NB4 (cell line): ENCODE data around the gene ELOA.

Experiments used
- DNase-seq: peaks from one replicate; pipeline ENCODE4 v3.0.0; 2010; ENCODE audit warnings: low read depth
- H3K4me3 ChIP-seq: one replicate; pipeline ENCODE4 v1.5.1; 2011; ENCODE audit warnings: mild to moderate bottlenecking, low read depth, low read length, moderate library complexity
- MYC ChIP-seq: IDR thresholded peaks from 2 replicates; pipeline ENCODE4 v1.6.1; 2011; ENCODE audit warnings: low read depth, low read length
- POLR2A ChIP-seq: IDR thresholded peaks from 2 replicates; pipeline ENCODE4 v1.6.1; 2011; ENCODE audit warnings: mild to moderate bottlenecking; ENCODE audit not compliant: insufficient read length; ENCODE audit errors: extremely low read depth
- TF ChIP-seq, protein P1 (sequence below): IDR thresholded peaks from 2 replicates; pipeline ENCODE4 v1.6.1; 2011; ENCODE audit warnings: low read depth, low read length
- TF ChIP-seq, protein P2 (sequence below): IDR thresholded peaks from one replicate; pipeline ENCODE4 v1.5.1; 2012; ENCODE audit warnings: low read depth, low read length

ELOA gene

DNA sequence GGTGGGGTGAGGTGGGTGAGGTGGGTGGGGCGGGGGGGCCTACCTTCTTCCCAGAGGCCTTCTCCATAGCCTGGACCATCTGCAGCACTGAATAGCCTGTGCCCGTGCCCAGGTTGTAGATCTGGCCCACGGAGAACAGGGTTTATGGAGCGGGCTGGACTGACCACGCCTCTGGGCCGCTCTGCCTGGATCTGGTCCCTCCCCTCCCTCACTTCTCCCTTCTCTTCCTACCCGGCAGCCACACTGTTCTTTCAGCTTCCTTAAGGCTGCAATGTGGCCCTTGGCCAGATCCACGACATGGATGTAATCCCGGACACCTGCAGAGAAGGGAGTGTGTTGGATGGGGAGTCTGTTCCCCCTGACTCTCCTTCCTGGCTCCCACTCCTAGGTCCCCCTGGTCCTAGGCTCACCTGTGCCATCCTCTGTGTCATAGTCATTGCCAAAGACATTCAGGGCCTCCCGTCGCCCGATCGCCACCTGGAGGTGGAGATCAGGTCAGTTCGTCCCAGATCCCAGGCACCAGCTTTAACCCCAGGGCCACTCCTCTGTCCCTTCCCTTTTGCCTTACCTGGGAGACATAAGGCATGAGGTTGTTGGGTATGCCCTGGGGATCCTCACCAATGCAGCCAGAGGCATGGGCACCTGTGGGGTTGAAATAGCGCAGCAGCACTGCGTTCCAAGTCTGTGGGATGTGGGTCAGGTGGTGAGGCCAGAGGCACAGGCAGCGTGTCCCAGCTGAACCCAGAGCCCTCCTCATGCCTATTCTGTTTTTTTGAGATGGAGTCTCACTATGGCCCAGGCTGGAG, 53.4 kb downstream of the ELOA start:
- DNase-seq: no peak
- H3K4me3 ChIP-seq: no peak overlapping the region
- TF ChIP-seq, protein P1, sequence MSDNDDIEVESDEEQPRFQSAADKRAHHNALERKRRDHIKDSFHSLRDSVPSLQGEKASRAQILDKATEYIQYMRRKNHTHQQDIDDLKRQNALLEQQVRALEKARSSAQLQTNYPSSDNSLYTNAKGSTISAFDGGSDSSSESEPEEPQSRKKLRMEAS: no peak
- TF ChIP-seq, protein P2, sequence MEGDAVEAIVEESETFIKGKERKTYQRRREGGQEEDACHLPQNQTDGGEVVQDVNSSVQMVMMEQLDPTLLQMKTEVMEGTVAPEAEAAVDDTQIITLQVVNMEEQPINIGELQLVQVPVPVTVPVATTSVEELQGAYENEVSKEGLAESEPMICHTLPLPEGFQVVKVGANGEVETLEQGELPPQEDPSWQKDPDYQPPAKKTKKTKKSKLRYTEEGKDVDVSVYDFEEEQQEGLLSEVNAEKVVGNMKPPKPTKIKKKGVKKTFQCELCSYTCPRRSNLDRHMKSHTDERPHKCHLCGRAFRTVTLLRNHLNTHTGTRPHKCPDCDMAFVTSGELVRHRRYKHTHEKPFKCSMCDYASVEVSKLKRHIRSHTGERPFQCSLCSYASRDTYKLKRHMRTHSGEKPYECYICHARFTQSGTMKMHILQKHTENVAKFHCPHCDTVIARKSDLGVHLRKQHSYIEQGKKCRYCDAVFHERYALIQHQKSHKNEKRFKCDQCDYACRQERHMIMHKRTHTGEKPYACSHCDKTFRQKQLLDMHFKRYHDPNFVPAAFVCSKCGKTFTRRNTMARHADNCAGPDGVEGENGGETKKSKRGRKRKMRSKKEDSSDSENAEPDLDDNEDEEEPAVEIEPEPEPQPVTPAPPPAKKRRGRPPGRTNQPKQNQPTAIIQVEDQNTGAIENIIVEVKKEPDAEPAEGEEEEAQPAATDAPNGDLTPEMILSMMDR: no peak
- TF ChIP-seq MYC: no peak
- TF ChIP-seq POLR2A: no peak

DNA sequence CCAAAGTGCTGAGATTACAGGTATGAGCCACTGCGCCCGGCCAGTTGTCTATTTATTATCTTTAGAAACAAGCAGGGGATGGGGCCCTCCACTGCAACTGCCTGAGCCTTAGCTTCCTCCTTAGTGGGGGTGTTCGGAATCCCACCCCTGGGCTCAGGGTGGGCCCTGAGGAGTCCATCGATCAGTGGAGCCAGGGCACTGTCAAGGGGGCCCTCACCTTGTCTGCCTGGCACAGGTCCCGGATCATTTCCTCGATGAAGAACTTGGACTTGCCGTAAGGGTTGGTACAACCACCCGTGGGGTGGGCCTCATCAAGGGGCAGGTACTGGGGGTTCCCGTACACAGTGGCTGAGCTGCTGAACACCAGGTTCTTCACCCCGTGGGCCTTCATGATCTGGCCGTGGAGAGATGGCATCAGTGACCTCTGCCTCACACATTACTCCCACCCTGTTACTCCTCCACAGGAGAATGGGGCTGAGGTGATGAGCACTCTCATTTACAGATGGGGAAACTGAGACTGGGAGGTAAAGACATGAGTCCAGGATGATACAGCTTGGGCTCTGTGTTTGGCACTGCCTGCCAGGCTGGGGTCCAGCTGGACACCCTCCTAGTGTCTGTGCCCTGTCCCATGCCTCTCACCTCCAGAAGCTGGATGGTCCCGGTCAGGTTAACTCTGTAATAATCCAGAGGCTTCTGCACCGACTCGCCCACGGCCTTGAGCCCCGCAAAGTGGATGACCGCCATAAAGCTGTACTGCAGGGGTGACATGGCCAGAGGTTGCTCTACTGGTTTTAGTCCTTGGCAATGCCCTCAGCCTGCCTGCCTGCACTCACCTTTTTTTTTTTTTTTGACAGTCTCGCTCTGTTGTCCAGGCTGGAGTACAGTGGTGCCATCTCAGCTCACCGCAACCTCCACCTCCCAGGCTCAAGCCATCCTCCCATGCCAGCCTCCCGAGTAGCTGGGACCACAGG, 54.5 kb downstream of the ELOA start:
- DNase-seq: no peak
- H3K4me3 ChIP-seq: no peak overlapping the region
- TF ChIP-seq, protein P1: no peak
- TF ChIP-seq POLR2A: no peak
- TF ChIP-seq MYC: no peak
- TF ChIP-seq, protein P2: no peak

DNA sequence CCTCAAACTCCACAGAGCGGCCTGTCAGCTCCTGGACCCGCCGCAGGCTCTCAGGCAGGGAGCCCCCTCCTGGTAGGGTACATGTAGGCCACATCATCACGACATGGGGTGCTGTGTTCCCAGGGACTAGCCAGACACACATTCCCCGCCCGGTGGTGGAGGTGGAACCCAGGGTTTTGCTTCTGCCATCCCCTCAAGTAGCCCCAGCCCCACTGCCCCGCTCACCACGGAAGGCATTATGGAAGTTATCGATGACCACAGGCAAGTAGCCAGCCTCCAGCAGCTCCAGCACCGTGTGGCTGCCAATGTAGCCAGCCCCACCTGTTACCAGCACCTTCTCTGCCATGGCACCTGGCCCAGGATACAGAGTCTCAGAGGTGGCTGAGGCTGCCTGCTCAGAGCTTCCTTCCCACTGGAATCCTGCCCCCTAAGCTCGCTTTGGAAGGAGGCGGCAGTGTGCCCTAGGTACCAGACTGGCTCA, 55.4 kb downstream of the ELOA start:
- peak; percentile 47 for DNase-seq
- no peak for TF ChIP-seq MYC
- TF ChIP-seq, protein P2: peak; percentile 24
- H3K4me3 ChIP-seq: no peak overlapping the region

DNA sequence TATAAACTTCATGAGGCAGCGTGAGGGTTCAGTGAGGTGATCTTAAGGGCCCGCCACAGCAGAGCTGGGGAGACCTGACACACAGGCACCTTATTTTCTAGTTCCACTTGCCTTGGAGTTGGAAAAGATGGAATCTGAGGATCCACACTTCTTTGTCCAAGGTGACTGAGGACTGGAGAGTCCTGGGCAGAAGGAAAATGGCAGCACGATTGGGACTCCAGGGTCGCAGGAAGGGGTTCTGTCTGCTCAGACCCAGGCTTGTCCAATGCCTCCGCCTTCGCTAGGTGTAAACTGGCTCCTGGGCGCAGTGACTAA, 55.9 kb downstream of the ELOA start:
- H3K4me3 ChIP-seq: peak overlapping the region; percentile 79
- no peak for DNase-seq
- TF ChIP-seq, protein P2: no peak
- TF ChIP-seq POLR2A (no peak), MYC (no peak)
- TF ChIP-seq, protein P1: no peak

DNA sequence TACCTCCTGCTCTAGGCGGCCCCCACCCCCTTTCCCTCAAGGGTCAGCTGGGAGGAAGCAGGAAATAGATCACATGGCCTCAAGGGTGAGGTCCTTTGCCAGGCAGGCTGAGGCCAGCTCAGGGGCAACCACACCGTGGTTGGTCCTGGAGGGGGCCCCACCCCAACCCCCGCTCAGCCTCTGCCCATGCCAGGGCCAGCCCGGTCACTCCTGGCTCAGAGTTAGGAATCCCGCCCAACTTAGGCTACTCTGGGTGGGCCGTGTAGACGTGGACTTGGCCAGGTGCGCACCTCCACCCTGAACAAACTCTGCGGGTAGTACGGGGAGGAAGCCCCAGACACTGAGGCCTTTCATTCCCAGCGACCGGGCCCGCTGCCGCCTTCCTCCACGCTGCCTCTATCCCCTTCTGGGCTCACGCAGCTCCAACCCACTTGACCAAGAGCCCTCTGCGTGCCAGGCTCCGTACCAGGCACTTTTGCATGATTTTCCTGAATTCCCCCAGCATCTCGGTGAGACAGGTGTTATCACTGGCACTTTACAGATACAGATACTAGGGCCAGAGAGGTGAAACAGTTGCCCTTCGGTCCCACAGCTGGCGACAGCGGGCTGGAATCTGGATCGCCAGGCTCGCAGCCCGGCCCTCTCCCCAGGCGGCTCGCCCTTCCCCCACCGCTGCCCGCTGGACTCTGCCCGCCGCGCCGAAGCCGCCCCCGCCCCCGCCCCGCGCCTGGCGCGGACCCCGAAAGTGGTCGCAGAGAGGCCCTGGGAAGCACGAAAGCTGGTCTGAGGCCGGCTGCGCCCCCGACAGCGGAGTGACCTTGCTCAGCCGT, 56.5 kb downstream of the ELOA start:
- DNase-seq: peak; percentile 69
- TF ChIP-seq, protein P2: no peak
- TF ChIP-seq, protein P1: peak; percentile 70

More for the DNA sequence above, 56.5 kb downstream of the ELOA start:
- peak overlapping the region; percentile 79 for H3K4me3 ChIP-seq
